ENCODE data around the gene RFT1. TPM values are rescaled to one million over a fixed set of nuclear protein-coding genes. Genes with fewer than 3 reads are reported as not detected.

Gene RFT1
- total RNA-seq, 4 donors from 2014 or later = 6.8 to 10.3 (median 9.0) TPM

- H3K4me1 ChIP-seq = peaks cover 31 to 72% (median 52%) of the 10 kb centered on the region in 4 donors
- H3K27ac ChIP-seq (replicated peaks in 1 of 4) = peak overlapping the region; percentile 81 to 86 (median 84)
- intact Hi-C loops (cut with DNase I) = no loop called here
- H3K27me3 ChIP-seq = peaks cover 0 to 13% (median 2%) of the 10 kb centered on the region in 4 donors
- TF ChIP-seq CTCF (IDR thresholded peaks at IDR 0.05) (peak in 1 of 3 experiments; percentile 42), EP300 (IDR thresholded peaks at IDR 0.05) (no peak), POLR2AphosphoS5 (IDR thresholded peaks at IDR 0.05) (no peak)
- no peak for DNase-seq (ENCODE audit: extremely low spot score)
- H3K9me3 ChIP-seq = no peaks in the 10 kb centered on the region
- H3K4me3 ChIP-seq = peak overlapping the region; percentile 79 to 92 (median 88)
- WGBS = 55% methylated on average over 2 of the region's 4 CpGs
- no peaks in the 10 kb centered on the region for H3K36me3 ChIP-seq
These were observed 29.9 kb upstream of the RFT1 start for GRCh38 chr3:53160061-53160659.

GRCh38 chr3:53159156-53160060 lies 29.2 kb upstream of the RFT1 start:
- peak overlapping the region in 1 of 4 donors; percentile 85 for H3K27ac ChIP-seq (replicated peaks in 1 of 4)
- DNase-seq (ENCODE audit: extremely low spot score) = no peak
- H3K27me3 ChIP-seq = peaks cover 0 to 16% (median 2%) of the 10 kb centered on the region in 4 donors
- H3K4me1 ChIP-seq = peaks cover 37 to 64% (median 48%) of the 10 kb centered on the region in 4 donors
- no peaks in the 10 kb centered on the region for H3K36me3 ChIP-seq
- intact Hi-C loops (cut with DNase I) = no loop called here
- H3K9me3 ChIP-seq = no peaks in the 10 kb centered on the region
- H3K4me3 ChIP-seq = no peak overlapping the region
- WGBS = 70% methylated on average over 9 of the region's 9 CpGs
- TF ChIP-seq CTCF (IDR thresholded peaks at IDR 0.05) (no peak), POLR2AphosphoS5 (IDR thresholded peaks at IDR 0.05) (peak in 1 of 2 donors; percentile 9)

- peaks cover 0 to 16% (median 2%) of the 10 kb centered on the region in 4 donors for H3K27me3 ChIP-seq
- H3K4me3 ChIP-seq = no peak overlapping the region
- peaks cover 37 to 59% (median 48%) of the 10 kb centered on the region in 4 donors for H3K4me1 ChIP-seq
- no peak overlapping the region for H3K27ac ChIP-seq (replicated peaks in 1 of 4)
- no peaks in the 10 kb centered on the region for H3K36me3 ChIP-seq
- DNase-seq (ENCODE audit: extremely low spot score) = no peak
- H3K9me3 ChIP-seq = no peaks in the 10 kb centered on the region
- intact Hi-C loops (cut with DNase I) = no loop called here
- 69% methylated on average over 2 of the region's 2 CpGs for WGBS
- TF ChIP-seq EP300 (IDR thresholded peaks at IDR 0.05) (no peak), POLR2AphosphoS5 (IDR thresholded peaks at IDR 0.05) (no peak), POLR2A (IDR thresholded peaks at IDR 0.05; ENCODE audit: low read depth) (no peak), CTCF (IDR thresholded peaks at IDR 0.05) (no peak)
These were observed 28.5 kb upstream of the RFT1 start for GRCh38 chr3:53158765-53159155.

GRCh38 chr3:53157974-53158580 lies 27.8 kb upstream of the RFT1 start:
- Histone ChIP-seq H3K4me1 (peaks cover 37 to 53% (median 45%) of the 10 kb centered on the region in 4 donors), H3K27me3 (peaks cover 0 to 16% (median 2%) of the 10 kb centered on the region in 4 donors), H3K4me3 (no peak overlapping the region), H3K9me3 (no peaks in the 10 kb centered on the region), H3K27ac (replicated peaks in 1 of 4) (no peak overlapping the region), H3K36me3 (no peaks in the 10 kb centered on the region)
- 74% methylated on average over 3 of the region's 3 CpGs for WGBS
- intact Hi-C loops (cut with DNase I) = no loop called here
- DNase-seq (ENCODE audit: extremely low spot score) = no peak
- TF ChIP-seq POLR2AphosphoS5 (IDR thresholded peaks at IDR 0.05) (no peak), CTCF (IDR thresholded peaks at IDR 0.05) (no peak), EP300 (IDR thresholded peaks at IDR 0.05) (no peak), POLR2A (IDR thresholded peaks at IDR 0.05; ENCODE audit: low read depth) (no peak)

Measured in esophagus muscularis mucosa (tissue), 4 donors.